ENCODE measurements around the gene SPACA9. TPM values are rescaled to one million over a fixed set of nuclear protein-coding genes. Genes with fewer than 3 reads are reported as not detected.

The SPACA9 gene
- total RNA-seq, 4 donors from 2014 or later = 14.6 to 22.3 (median 19.0) TPM

GRCh38 chr9:132862533-132862932 lies 16.2 kb upstream of the SPACA9 start:
- Histone ChIP-seq H3K27ac (no peak overlapping the region), H3K9me3 (no peaks in the 10 kb centered on the region), H3K4me3 (replicated peaks in 1 of 3) (no peak overlapping the region), H3K4me1 (no peaks in the 10 kb centered on the region), H3K27me3 (no peaks in the 10 kb centered on the region), H3K36me3 (no peaks in the 10 kb centered on the region)
- 86 to 89% methylated on average over 6 of the region's 6 CpGs for WGBS, 2 donors
- DNase-seq = no peak
- intact Hi-C loops (cut with DNase I) = no loop called here
- TF ChIP-seq POLR2A (IDR thresholded peaks at IDR 0.05) = no peak
- no peak for TF ChIP-seq CTCF (IDR thresholded peaks at IDR 0.05)

- no peaks in the 10 kb centered on the region for H3K36me3 ChIP-seq
- no peak for DNase-seq
- TF ChIP-seq POLR2A (IDR thresholded peaks at IDR 0.05) = no peak
- no peak for TF ChIP-seq CTCF (IDR thresholded peaks at IDR 0.05)
- no peak overlapping the region for H3K4me3 ChIP-seq (replicated peaks in 1 of 3)
- H3K9me3 ChIP-seq = no peaks in the 10 kb centered on the region
- H3K27ac ChIP-seq = no peak overlapping the region
- no peaks in the 10 kb centered on the region for H3K4me1 ChIP-seq
- intact Hi-C loops (cut with DNase I) = no loop called here
- no peaks in the 10 kb centered on the region for H3K27me3 ChIP-seq
- WGBS, 2 donors = 89% methylated on average over 12 of the region's 12 CpGs
These were observed 15.6 kb upstream of the SPACA9 start for GRCh38 chr9:132863096-132863495.

- intact Hi-C loops (cut with DNase I) = no loop called here
- DNase-seq = no peak
- H3K4me3 ChIP-seq (replicated peaks in 1 of 3) = no peak overlapping the region
- no peaks in the 10 kb centered on the region for H3K27me3 ChIP-seq
- TF ChIP-seq CTCF (IDR thresholded peaks at IDR 0.05) (no peak), POLR2A (IDR thresholded peaks at IDR 0.05) (no peak)
- H3K36me3 ChIP-seq = no peaks in the 10 kb centered on the region
- 77 to 80% methylated on average over 2 of the region's 2 CpGs for WGBS, 2 donors
- no peaks in the 10 kb centered on the region for H3K9me3 ChIP-seq
- no peak overlapping the region for H3K27ac ChIP-seq
- no peaks in the 10 kb centered on the region for H3K4me1 ChIP-seq
These were observed 14.4 kb upstream of the SPACA9 start for GRCh38 chr9:132864277-132864676.

- no peaks in the 10 kb centered on the region for H3K9me3 ChIP-seq
- WGBS, 2 donors = 77 to 80% methylated on average over 1 to 8 of the region's 8 CpGs
- no peaks in the 10 kb centered on the region for H3K36me3 ChIP-seq
- no peaks in the 10 kb centered on the region for H3K27me3 ChIP-seq
- DNase-seq = no peak
- H3K4me1 ChIP-seq = no peaks in the 10 kb centered on the region
- no peak overlapping the region for H3K27ac ChIP-seq
- intact Hi-C loops (cut with DNase I) = no loop called here
- TF ChIP-seq POLR2A (IDR thresholded peaks at IDR 0.05) (no peak), CTCF (IDR thresholded peaks at IDR 0.05) (no peak)
- H3K4me3 ChIP-seq (replicated peaks in 1 of 3) = no peak overlapping the region
These were observed 14.0 kb upstream of the SPACA9 start for GRCh38 chr9:132864691-132865090.

- no peak overlapping the region for H3K4me3 ChIP-seq (replicated peaks in 1 of 3)
- no peaks in the 10 kb centered on the region for H3K27me3 ChIP-seq
- no peak for TF ChIP-seq CTCF (IDR thresholded peaks at IDR 0.05)
- TF ChIP-seq POLR2A (IDR thresholded peaks at IDR 0.05) = no peak
- DNase-seq = no peak
- H3K9me3 ChIP-seq = no peaks in the 10 kb centered on the region
- H3K4me1 ChIP-seq = peaks cover 13 to 15% of the 10 kb centered on the region in 2 donors
- no peak overlapping the region for H3K27ac ChIP-seq
- intact Hi-C loops (cut with DNase I) = no loop called here
- no peaks in the 10 kb centered on the region for H3K36me3 ChIP-seq
- 89 to 91% methylated on average over 8 of the region's 8 CpGs for WGBS, 2 donors
These were observed 11.8 kb upstream of the SPACA9 start for GRCh38 chr9:132866898-132867297.
